GM21390 (cell line): ENCODE measurements around the gene ASPHD1.
"Not testable (repeated sequence)": the region's sequence is repeated elsewhere in the genome, so short reads cannot be mapped to it uniquely, and the experiment has no call there.

Experiments used
- ATAC-seq: cut with Tn5 transposase; IDR thresholded peaks from one replicate; pipeline ENCODE4 v1.9.1; 2021; ENCODE audit not compliant: unreplicated experiment

The ASPHD1 gene

DNA sequence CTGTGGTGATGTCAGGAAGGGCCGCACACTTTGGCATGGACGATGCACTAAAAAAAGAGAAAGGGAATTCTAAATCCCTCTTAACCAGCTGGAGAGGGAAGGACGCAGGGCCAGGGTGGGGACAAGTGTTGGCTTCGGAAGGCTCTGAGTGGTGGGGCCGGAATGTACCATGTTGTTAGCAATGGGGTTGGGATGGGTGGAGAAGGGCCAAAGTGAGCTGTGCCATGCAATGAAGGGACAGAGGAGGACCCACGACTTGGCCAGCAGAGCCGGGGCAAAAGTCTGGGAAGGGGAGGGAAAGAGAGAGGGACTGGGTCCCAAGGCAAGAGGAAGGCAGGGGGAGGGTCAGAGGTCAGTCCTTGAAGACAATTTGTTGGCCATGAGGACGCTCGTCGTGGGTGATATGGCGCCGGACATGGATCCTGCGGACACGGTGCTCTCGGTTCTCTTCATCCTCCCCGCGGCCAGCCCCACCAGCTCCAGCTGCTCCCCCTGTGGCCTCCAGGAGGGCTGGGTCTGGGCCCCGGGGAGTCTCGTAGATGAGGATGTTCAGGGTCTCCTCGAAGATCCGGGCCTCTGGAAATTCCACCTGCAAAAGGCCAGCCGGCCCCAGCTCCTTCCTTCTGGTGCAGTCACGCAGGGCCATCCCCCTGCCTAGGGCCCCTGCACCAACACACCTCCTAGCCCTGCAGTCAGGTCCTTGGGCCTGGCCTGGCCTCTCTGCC, 6.4 kb downstream of the ASPHD1 start:
- ATAC-seq, result no peak

DNA sequence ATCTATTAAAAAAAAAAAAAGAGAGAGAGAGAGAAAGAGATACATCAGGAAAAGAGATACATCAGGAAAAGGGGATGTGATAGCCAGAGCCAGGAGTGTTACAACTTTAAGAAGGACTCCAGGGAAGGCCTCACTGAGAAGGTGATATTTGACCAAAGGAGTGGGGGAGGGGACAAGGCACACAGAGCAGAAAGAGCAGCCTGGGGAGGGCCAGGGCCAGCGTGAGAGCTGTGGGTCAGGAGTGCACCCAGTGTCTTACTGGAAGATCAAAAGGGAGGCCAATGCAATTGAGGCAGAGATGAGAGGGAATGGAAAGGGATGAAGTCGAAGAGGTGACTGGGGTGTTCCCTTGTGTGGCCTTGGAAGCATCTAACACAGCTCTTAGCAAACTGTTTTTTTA, 7.7 kb downstream of the ASPHD1 start:
- ATAC-seq, result no peak

GRCh38 chr16:29908719-29909220, 8.5 kb downstream of the ASPHD1 start:
- ATAC-seq, result no peak

DNA sequence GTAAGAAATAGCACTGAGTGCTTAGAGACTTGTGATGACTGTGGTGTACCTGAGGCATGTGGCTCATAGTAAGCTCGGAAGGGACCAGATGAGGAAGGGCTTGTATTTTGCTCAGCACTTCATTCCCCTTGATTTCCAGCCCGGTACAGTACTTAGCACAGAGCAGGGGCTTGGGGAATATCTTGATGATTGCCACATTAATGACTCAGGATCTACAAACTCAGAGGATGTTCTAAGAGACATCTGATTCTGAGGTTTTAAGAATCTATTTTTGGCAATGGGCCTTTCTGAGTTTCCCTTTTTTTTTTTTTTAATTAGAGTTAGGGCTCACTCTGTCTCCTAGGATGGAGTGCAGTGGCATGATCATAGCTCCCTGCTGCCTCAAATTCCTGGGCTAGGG, 9.1 kb downstream of the ASPHD1 start:
- ATAC-seq, result no peak

DNA sequence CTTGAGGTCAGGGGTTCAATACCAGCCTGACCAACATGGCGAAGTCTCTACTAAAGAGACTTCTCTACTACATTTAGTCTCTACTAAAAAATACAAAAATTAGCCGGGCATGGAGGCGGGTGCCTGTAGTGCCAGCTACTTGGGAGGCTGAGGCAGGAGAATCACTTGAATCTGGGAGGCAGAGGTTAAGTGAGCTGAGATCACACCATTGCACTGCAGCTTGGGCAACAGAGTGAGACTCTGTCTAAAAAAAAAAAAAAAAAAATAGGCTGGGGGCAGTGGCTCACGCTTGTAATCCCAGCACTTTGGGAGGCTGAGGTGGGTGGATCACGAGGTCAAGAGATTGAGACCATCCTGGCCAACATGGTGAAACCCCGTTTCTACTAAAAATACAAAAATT, 9.6 kb downstream of the ASPHD1 start:
- ATAC-seq, result not testable (repeated sequence)

- no peak for ATAC-seq
Observed at GRCh38 chr16:29910819-29911675, 10.8 kb downstream of the ASPHD1 start.

DNA sequence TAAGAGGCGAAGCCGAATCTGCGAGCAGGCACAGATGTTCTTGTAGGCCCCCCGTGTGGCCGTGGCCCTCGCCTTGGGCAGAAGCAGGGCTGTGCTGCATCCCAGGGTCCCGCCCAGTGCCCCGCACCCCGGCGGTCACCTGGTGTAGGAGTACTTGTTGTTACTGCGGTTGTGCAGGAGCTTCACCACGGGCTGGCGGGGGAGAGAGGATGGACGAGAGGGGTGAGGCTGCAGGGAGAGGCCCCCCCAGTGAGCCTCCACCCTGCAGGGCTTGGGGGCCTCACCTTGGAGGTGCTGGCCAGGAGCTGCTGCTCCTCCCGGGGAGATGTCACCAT, 11.4 kb downstream of the ASPHD1 start:
- ATAC-seq, result no peak

GRCh38 chr16:29912087-29912486, 11.8 kb downstream of the ASPHD1 start:
- no peak for ATAC-seq

DNA sequence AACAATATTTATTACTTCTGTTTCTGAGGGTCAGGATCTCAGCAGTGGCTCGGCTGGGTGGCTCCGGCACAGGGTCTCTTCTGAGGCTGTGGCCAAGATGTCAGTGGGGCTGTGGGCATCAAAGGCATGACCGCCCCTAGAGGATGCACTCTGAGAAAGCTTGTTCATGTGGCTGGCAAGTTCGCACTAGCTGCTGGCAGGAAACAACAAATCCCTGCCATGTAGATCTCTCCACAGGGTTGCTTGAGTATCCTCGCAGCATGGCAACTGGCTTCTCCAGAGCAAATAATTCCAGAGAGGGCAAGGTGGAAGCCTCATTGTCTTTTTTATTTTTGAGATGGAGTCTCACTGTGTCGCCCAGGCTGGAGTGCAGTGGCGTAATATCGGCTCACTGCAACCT, 13.2 kb downstream of the ASPHD1 start:
- ATAC-seq, result no peak

GRCh38 chr16:29915590-29916247, 15.4 kb downstream of the ASPHD1 start:
- no peak for ATAC-seq

GRCh38 chr16:29916979-29917378, 16.7 kb downstream of the ASPHD1 start:
- no peak for ATAC-seq

GRCh38 chr16:29920288-29921033, 20.2 kb downstream of the ASPHD1 start:
- ATAC-seq, result no peak

GRCh38 chr16:29921034-29921385, 20.7 kb downstream of the ASPHD1 start:
- ATAC-seq, result no peak

- ATAC-seq, result no peak
Observed at GRCh38 chr16:29922326-29922725, 22.0 kb downstream of the ASPHD1 start.

DNA sequence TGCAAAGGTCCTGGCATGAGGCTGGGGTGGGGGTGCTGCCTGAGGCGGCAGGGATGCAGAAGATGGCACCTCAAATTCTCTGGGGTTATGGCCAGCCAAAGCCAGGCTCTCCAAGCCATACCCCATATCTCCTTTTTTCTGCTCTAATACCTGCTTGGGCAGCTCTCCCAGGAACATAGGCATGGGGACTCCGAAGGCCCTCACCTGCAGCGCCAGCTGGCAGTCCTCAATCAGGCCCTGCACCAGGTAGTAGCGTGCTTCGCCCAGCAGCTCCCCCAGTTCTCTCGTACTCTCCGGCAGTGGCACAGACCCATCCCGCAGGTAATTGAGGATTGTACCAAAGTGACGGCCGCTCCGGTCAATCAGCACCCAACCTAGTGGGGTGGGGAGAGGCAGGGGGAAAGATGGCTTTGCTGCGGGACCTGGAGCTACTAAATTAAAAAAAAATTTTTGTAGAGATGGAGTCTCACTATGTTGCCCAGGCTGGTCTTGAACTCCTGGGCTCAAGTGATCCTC, 22.8 kb downstream of the ASPHD1 start:
- no peak for ATAC-seq

DNA sequence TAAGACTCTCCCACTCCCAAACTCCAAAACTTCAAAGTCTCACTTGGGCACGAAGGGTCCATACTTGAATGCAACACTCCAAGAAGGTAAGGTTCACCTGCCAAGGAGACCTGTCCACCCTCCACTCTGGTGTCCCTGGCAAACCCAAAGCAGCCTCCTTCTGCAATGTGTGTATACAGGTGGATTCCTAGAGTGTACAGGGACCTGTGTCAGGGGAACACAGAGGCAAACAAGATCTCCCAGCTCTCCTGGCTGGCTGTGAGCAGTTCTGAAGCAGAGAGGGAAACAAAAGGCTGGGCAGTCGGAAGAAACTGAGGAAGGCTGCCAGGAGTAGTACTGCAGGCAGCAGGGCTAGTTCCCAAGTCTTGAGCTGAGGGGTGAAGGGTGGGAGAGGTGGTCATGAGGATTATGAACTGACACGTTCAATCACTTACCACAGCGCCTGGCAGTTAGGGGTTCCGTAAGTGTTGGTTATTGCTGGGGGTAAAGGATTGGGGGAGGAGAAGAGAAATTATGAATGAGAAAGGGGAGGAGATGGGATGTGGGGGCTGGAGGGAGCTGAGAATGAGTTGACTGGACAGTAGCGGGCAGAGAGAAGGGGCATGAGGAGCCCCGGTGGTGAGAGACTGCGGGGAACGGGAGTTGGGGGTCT, 24.9 kb downstream of the ASPHD1 start:
- no peak for ATAC-seq

DNA sequence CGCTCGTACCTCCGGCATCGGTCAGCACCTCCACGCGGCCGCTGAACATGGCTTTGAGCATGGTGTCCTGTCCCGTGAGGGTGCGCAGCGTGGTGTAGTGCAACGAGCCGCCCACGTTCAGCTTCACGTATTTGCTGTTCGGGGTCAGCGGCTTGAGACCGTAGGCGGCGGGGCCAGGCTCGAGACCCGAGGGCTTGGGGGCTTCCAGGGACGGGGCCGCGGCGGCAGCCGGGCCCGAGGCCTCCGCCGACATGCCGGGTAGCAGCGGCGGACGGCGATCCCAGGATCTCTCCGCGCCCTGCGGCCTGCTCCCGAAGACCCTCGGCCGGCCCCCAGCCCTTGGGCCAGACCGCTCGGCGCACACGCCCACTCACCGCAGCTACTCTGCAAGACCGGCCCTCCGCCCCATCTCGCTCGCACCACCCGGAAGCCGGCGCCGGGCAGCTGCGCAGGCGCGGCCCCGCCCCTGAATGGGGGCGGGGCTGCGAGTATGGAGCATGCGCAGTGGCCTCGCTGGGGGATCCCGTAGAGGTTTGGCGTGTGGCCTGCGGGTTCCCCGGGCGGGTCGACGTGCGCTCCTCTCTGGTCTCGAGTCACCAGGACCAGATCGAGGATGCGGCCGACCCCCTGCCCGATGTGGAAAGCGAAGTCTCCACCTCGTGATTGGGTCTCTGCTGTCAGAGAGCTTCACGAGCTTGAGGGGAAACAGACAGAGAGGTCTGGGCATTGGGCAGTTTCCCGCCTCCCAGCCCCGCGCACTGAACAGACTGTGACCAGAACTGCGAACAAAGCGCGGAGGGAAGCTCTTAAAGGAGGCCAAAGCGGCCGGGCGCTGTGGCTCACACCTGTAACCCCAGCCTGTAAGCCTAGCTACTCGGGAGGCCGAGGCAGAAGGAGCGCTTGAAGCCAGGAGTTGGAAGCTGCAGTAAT, 25.8 kb downstream of the ASPHD1 start, which contains the start of gene KCTD13:
Gene KCTD13 (minus strand): TSS at position 446 of the 930 bp plus-strand sequence. CDS start 193 bp downstream, at position 253.
- peak; percentile 70 for ATAC-seq

GRCh38 chr16:29926711-29927052, 26.4 kb downstream of the ASPHD1 start:
- peak; percentile 28 for ATAC-seq
